GM20000 (cell line): ENCODE measurements around the gene OR8J1.
"Not testable (repeated sequence)": the region's sequence is repeated elsewhere in the genome, so short reads cannot be mapped to it uniquely, and the experiment has no call there.

Experiments
- DNase-seq: peaks from one replicate; pipeline ENCODE4 v3.0.0; 2012; ENCODE audit warnings: low spot score
- CTCF ChIP-seq: IDR thresholded peaks from 2 replicates; pipeline ENCODE4 v1.5.1; 2012; ENCODE audit warnings: mild to moderate bottlenecking, control low read depth; ENCODE audit errors: extremely low read depth, missing control alignments

OR8J1 gene

GRCh38 chr11:56375324-56375723 lies 21.2 kb downstream of the OR8J1 start, which contains the start of gene OR8U1:
Gene OR8U1, plus strand, starts transcription at chr11:56375624. Its CDS starts 0 bp downstream, at chr11:56375624.
- no peak for TF ChIP-seq CTCF

GRCh38 chr11:56380120-56380519 lies 26.0 kb downstream of the OR8J1 start:
- no peak for TF ChIP-seq CTCF
- DNase-seq, result no peak

More at GRCh38 chr11:56375324-56375723, 21.2 kb downstream of the OR8J1 start, which contains the start of gene OR8U1:
- no peak for DNase-seq

GRCh38 chr11:56394381-56394780 lies 40.3 kb downstream of the OR8J1 start:
- TF ChIP-seq CTCF, result no peak
- no peak for DNase-seq

- DNase-seq, result no peak
- TF ChIP-seq CTCF, result no peak
Measured at GRCh38 chr11:56396047-56396446, 42.0 kb downstream of the OR8J1 start.

- not testable (repeated sequence) for DNase-seq
Measured at GRCh38 chr11:56401858-56402461, 47.9 kb downstream of the OR8J1 start.

- no peak for DNase-seq
- no peak for TF ChIP-seq CTCF
Measured at GRCh38 chr11:56404393-56404792, 50.3 kb downstream of the OR8J1 start.

- no peak for TF ChIP-seq CTCF
Measured at GRCh38 chr11:56410801-56411200, 56.7 kb downstream of the OR8J1 start.

More at GRCh38 chr11:56410801-56411200, 56.7 kb downstream of the OR8J1 start:
- no peak for DNase-seq
